Measurements from ENCODE around the gene STOM. TPM values are rescaled to one million over a fixed set of nuclear protein-coding genes. Genes with fewer than 3 reads are reported as not detected.

The STOM gene
- total and polyA plus RNA-seq, 2 of the 8 experiments (the other 6 are each of a cell fraction or from before 2014, with no cell fraction given) = 25.2 to 60.4 TPM

DNA sequence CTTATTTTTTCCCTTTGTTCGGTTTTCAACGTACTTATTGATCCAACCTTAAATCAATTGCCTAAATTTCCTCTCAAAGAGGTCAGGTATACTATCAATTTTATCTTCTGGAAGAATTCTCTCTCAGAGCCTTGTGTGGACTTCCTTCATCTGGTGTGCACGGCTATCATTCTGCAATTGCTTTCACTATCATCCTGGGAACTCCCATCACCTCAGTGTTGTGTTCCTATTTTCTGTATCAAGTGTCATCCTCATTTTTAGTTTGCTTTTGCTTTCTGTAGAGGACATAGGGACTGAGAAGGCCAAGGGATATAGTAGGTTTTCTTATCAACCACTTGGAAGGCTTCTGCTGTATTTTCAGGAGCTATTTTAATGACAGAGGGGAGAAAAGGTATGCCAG lies 11.3 kb downstream of the STOM start:
- no peak for TF ChIP-seq YY1 (IDR thresholded peaks at IDR 0.05; ENCODE audit: low read depth, low read length)
- no peak for TF ChIP-seq POU5F1 (IDR thresholded peaks at IDR 0.05; ENCODE audit: low read depth, low read length)
- no peak for TF ChIP-seq JUN (IDR thresholded peaks at IDR 0.05; ENCODE audit: low read depth, low read length)
- TF ChIP-seq BRCA1 (IDR thresholded peaks at IDR 0.05; ENCODE audit: low read depth, low read length) = no peak
- TF ChIP-seq ZNF274 (IDR thresholded peaks at IDR 0.05; ENCODE audit: borderline replicate concordance, extremely low read depth, low read length) = no peak
- no peak for TF ChIP-seq CBX8 (IDR thresholded peaks at IDR 0.05; ENCODE audit: borderline replicate concordance, low read depth, low read length)
- no peak for TF ChIP-seq CBX5 (IDR thresholded peaks at IDR 0.05; ENCODE audit: low read depth, low read length)
- TF ChIP-seq ASH2L (IDR thresholded peaks at IDR 0.05; ENCODE audit: low read length) = no peak
- no peak for TF ChIP-seq EP300 (IDR thresholded peaks at IDR 0.05; ENCODE audit: borderline replicate concordance in 1 of 2, low read depth in 2 of 2, low read length in 2 of 2)
- no peak for TF ChIP-seq EGR1 (IDR thresholded peaks at IDR 0.05; ENCODE audit: borderline replicate concordance, low read depth, low read length)
- no peak for TF ChIP-seq SRF (IDR thresholded peaks at IDR 0.05; ENCODE audit: low read depth, low read length)
- no peak for TF ChIP-seq GABPA (IDR thresholded peaks at IDR 0.05; ENCODE audit: borderline replicate concordance, insufficient read depth, low read length)
- TF ChIP-seq FOSL1 (IDR thresholded peaks at IDR 0.05; ENCODE audit: insufficient read depth, low read depth, low read length) = no peak
- TF ChIP-seq BACH1 (IDR thresholded peaks at IDR 0.05; ENCODE audit: low read length) = no peak
- TF ChIP-seq, protein P1, sequence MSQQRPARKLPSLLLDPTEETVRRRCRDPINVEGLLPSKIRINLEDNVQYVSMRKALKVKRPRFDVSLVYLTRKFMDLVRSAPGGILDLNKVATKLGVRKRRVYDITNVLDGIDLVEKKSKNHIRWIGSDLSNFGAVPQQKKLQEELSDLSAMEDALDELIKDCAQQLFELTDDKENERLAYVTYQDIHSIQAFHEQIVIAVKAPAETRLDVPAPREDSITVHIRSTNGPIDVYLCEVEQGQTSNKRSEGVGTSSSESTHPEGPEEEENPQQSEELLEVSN (IDR thresholded peaks at IDR 0.05) = no peak
- H4K91ac ChIP-seq (replicated peaks; ENCODE audit: insufficient read length, low read length) = no peak overlapping the region
- ChIA-PET POLR2A (ENCODE audit: partially characterized antibody) (no interaction called here), CTCF (ENCODE audit: partially characterized antibody) (interaction anchor here (1.0 to 1.6 kb wide), 5 partner anchors 18 to 80 kb away, joined by 3 to 4 read pairs (median 3); no protein-coding TSS in a partner anchor)
- H3K4me3 ChIP-seq (ENCODE audit: extremely low read depth in 1 of 4, insufficient read depth in 2 of 4, low read depth in 3 of 4, low read length in 4 of 4) = no peak overlapping the region
- WGBS, 2 experiments (ENCODE audit: extremely low coverage in 1 of 2, insufficient coverage in 1 of 2, insufficient read length in 1 of 2, insufficient replicate concordance in 2 of 2, low coverage in 1 of 2, low lambda C conversion rate in 2 of 2, missing lambda C conversion rate in 1 of 2) = 94% methylated on average over 3 of the region's 3 CpGs; no CpG with 5 or more reads in 1 of the 2 experiments
- H2BK15ac ChIP-seq (ENCODE audit: low read length) = no peak overlapping the region
- no peaks in the 10 kb centered on the region for H3K9me3 ChIP-seq (ENCODE audit: insufficient read depth in 2 of 2, low read depth in 1 of 2, low read length in 1 of 2)
- no peak overlapping the region for H3K27ac ChIP-seq (ENCODE audit: low read depth, low read length)
- H3K4me1 ChIP-seq (replicated peaks in 1 of 4; ENCODE audit: control insufficient read depth in 3 of 4, insufficient read depth in 4 of 4, low read length in 3 of 4) = peaks cover 0 to under 1% (median 0%) of the 10 kb centered on the region in 4 experiments; a peak in 1 of 7 replicates
- no peaks in the 10 kb centered on the region; the same call in 1 of the 2 replicates for H3K23me2 ChIP-seq (ENCODE audit: low read depth, low read length)
- H2BK120ac ChIP-seq (replicated peaks; ENCODE audit: low read depth, low read length) = no peak overlapping the region
- H3K18ac ChIP-seq (ENCODE audit: extremely low read depth, low read length) = no peak overlapping the region
- H4K5ac ChIP-seq (ENCODE audit: insufficient read length, low read depth, low read length) = no peak overlapping the region
- peaks cover 0 to 9% (median 0%) of the 10 kb centered on the region in 4 experiments; a peak in 2 of 8 replicates for H3K36me3 ChIP-seq (ENCODE audit: control insufficient read depth in 2 of 4, insufficient read depth in 4 of 4, low read length in 3 of 4)
- FAIRE-seq (no peak), DNase-seq (ENCODE audit: low read depth in 1 of 2, low spot score in 2 of 2) (no peak)
- H2BK20ac ChIP-seq (ENCODE audit: low read length) = no peak overlapping the region
- no peaks in the 10 kb centered on the region for H3K27me3 ChIP-seq (replicated peaks in 1 of 4; ENCODE audit: control insufficient read depth in 3 of 4, extremely low read depth in 1 of 4, insufficient read depth in 3 of 4, low read length in 3 of 4)
- no peak overlapping the region for H2AK5ac ChIP-seq (ENCODE audit: low read depth, low read length)
- no peaks in the 10 kb centered on the region for H4K20me1 ChIP-seq (replicated peaks in 1 of 2; ENCODE audit: control insufficient read depth in 1 of 2, insufficient read depth in 2 of 2, low read length in 2 of 2)
- H3K9ac ChIP-seq (replicated peaks in 1 of 4; ENCODE audit: extremely low read depth in 1 of 4, low read depth in 3 of 4, low read length in 3 of 4) = no peak overlapping the region
- no peak overlapping the region for H3K4ac ChIP-seq (replicated peaks; ENCODE audit: insufficient read length, low read depth, low read length)
- no peak overlapping the region for H3K14ac ChIP-seq (ENCODE audit: insufficient read length)
- H3K79me1 ChIP-seq (ENCODE audit: low read depth, low read length) = no peaks in the 10 kb centered on the region
- no peak overlapping the region for H3K23ac ChIP-seq (ENCODE audit: insufficient read length)
- H3K4me2 ChIP-seq (ENCODE audit: insufficient read depth in 1 of 2, low read depth in 2 of 2, low read length in 2 of 2) = no peak overlapping the region
- no peak overlapping the region for H3K56ac ChIP-seq (replicated peaks; ENCODE audit: insufficient read length, low read depth, low read length)
- no peaks in the 10 kb centered on the region for H3K79me2 ChIP-seq (ENCODE audit: control insufficient read depth in 1 of 2, insufficient read depth in 2 of 2, low read length in 2 of 2)
- no peak overlapping the region for H2BK5ac ChIP-seq (ENCODE audit: low read depth, low read length)
- no peak overlapping the region for H2AFZ ChIP-seq (ENCODE audit: low read length)
- H4K8ac ChIP-seq (ENCODE audit: extremely low read depth, insufficient read depth, low read length) = no peak overlapping the region
- H2BK12ac ChIP-seq (ENCODE audit: low read depth, low read length) = no peak overlapping the region
